ENCODE data around the gene EDC3.

Gene EDC3

DNA sequence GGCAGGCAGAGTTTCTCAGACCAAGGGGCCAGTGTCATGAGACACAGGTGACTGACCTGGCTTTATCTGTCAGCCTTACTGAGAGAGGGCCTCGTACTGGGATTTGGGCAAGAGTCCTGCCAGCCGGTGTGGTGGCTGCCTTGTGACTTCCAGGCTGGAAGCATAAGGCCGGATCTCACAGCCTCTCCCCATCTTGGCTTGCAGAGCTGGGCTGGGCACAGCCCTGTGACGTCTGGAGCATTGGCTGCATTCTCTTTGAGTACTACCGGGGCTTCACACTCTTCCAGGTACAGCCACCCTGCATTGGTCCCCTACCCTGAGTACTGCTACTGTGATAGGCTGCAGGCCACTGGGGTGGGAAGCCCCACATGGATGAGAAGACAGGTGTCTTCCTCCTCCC lies 68.1 kb downstream of the EDC3 start:
- H3K27me3 ChIP-seq, result no peaks in the 10 kb centered on the region
- H3K27ac ChIP-seq, result no peak overlapping the region
- no peaks in the 10 kb centered on the region for H3K9me3 ChIP-seq
- no peaks in the 10 kb centered on the region for H3K4me1 ChIP-seq (ENCODE audit: control insufficient read depth in 1 of 2, insufficient read depth in 1 of 2, low read depth in 1 of 2, low read length in 1 of 2)
- peaks cover 100% of the 10 kb centered on the region for H3K36me3 ChIP-seq
- TF ChIP-seq, protein P1, sequence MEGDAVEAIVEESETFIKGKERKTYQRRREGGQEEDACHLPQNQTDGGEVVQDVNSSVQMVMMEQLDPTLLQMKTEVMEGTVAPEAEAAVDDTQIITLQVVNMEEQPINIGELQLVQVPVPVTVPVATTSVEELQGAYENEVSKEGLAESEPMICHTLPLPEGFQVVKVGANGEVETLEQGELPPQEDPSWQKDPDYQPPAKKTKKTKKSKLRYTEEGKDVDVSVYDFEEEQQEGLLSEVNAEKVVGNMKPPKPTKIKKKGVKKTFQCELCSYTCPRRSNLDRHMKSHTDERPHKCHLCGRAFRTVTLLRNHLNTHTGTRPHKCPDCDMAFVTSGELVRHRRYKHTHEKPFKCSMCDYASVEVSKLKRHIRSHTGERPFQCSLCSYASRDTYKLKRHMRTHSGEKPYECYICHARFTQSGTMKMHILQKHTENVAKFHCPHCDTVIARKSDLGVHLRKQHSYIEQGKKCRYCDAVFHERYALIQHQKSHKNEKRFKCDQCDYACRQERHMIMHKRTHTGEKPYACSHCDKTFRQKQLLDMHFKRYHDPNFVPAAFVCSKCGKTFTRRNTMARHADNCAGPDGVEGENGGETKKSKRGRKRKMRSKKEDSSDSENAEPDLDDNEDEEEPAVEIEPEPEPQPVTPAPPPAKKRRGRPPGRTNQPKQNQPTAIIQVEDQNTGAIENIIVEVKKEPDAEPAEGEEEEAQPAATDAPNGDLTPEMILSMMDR (IDR thresholded peaks at IDR 0.05), result no peak
- H3K4me3 ChIP-seq (ENCODE audit: low read depth in 1 of 2, low read length in 1 of 2), result no peak overlapping the region

DNA sequence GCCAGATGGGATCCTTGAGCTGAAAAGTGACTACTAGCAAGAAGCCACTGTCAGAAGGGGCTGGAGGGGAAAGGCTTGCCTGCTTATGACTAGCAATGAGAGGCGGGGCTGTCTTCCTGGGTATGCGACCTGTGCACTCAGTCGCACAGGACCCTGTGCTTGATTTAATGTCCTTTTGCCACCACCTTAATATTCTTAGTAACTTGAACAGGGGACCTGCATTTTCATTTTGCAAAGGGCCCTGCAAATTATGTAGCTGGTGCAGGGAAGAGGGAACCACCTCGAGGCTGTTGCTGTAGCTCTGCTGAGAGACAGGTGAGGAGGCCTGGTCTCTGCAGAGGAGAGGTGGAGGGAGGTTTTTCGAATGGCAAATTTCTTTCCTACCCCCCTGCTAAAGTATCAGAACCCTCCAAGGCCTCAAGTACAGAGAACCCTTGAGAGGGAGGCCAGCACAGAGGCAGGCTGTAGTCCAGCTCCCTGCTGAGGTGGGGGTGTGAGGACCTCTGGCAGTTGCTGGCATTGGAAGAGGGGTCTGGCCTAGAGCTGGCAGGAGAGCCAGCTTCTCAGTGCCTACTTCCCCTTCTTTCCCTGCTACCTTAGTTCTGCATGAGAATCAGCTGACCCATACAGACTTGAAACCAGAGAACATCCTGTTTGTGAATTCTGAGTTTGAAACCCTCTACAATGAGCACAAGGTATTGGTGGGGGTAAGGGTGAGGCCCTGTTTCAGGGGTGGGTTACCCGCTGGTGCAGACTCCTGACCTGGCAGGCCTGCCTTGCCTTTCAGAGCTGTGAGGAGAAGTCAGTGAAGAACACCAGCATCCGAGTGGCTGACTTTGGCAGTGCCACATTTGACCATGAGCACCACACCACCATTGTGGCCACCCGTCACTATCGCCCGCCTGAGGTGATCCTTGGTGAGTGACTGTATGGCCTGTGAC lies 68.8 kb downstream of the EDC3 start:
- TF ChIP-seq, protein P1 (IDR thresholded peaks at IDR 0.05), result no peak
- no peak overlapping the region for H3K4me3 ChIP-seq (ENCODE audit: low read depth in 1 of 2, low read length in 1 of 2)
- no peak overlapping the region for H3K27ac ChIP-seq

DNA sequence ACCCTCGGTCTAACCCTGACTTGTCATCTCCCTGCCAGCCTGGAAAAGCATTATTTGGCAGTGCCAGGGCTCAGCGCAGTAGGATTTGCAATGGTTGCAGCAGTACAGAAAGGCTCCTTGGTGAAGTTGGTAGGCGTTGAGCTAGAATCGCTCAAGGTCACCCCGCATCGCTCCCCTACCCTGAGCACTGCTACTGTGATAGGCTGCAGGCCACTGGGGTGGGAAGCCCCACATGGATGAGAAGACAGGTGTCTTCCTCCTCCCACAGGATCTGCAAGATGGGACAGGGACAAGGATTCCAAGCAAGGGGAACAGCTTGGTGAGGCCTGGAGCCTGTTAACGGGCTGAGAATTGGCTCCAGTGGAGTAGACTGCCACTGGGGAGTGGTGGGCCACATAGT lies 69.5 kb downstream of the EDC3 start:
- Histone ChIP-seq H3K4me1 (ENCODE audit: control insufficient read depth in 1 of 2, insufficient read depth in 1 of 2, low read depth in 1 of 2, low read length in 1 of 2) (no peaks in the 10 kb centered on the region), H3K27me3 (no peaks in the 10 kb centered on the region), H3K9me3 (no peaks in the 10 kb centered on the region), H3K36me3 (peaks cover 100% of the 10 kb centered on the region), H3K27ac (no peak overlapping the region), H3K4me3 (ENCODE audit: low read depth in 1 of 2, low read length in 1 of 2) (no peak overlapping the region)
- TF ChIP-seq, protein P1 (IDR thresholded peaks at IDR 0.05), result no peak

More for the DNA sequence above, 68.8 kb downstream of the EDC3 start:
- H3K4me1 ChIP-seq (ENCODE audit: control insufficient read depth in 1 of 2, insufficient read depth in 1 of 2, low read depth in 1 of 2, low read length in 1 of 2), result no peaks in the 10 kb centered on the region
- H3K36me3 ChIP-seq, result peaks cover 100% of the 10 kb centered on the region
- H3K27me3 ChIP-seq, result no peaks in the 10 kb centered on the region
- no peaks in the 10 kb centered on the region for H3K9me3 ChIP-seq

DNA sequence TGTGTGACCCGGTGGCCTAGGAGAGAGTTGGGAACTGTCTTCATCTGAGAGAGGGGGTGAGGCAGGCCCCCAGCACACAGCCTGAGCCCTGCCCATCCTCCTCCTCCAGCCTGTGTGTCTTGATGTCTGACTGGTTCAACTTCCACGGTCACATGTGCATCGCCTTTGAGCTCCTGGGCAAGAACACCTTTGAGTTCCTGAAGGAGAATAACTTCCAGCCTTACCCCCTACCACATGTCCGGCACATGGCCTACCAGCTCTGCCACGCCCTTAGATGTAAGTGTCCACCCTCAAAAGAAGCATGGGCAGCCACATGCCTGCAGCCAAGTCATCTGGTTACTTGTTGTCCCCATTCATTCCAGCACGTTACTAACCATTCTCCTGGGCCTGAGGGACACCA lies 70.1 kb downstream of the EDC3 start:
- peaks cover 100% of the 10 kb centered on the region for H3K36me3 ChIP-seq
- H3K4me1 ChIP-seq (ENCODE audit: control insufficient read depth in 1 of 2, insufficient read depth in 1 of 2, low read depth in 1 of 2, low read length in 1 of 2), result no peaks in the 10 kb centered on the region
- no peak overlapping the region for H3K27ac ChIP-seq
- TF ChIP-seq, protein P1 (IDR thresholded peaks at IDR 0.05), result no peak
- no peaks in the 10 kb centered on the region for H3K27me3 ChIP-seq
- no peaks in the 10 kb centered on the region for H3K9me3 ChIP-seq
- no peak overlapping the region for H3K4me3 ChIP-seq (ENCODE audit: low read depth in 1 of 2, low read length in 1 of 2)

DNA sequence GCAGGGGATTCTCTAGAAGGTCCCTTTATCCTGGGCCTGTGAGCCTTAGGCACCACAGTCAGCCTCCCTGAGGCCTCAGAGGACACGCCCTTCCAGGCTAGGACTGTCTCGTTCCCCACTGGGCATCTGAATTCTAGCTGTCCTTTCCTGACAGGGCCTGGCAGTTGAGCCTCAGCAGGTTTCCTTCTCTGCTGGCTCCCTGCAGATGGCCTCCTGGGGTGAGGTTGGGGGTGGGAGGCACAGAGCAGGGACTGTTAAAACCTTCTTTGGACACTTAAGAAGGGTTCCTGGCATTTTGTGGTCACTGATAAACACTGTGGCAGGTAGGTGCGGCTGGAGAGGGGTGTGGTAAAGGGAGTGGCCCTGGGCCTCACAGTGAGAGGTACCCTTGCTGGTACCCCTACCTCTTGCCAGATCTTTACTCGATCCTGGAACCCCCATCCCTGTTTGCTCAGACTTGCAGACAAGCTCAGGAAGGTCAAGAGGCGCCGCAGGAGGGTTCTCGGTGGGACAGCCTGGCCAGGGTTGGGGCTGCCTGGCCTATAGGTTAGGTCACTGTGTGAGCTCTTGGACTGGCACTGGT lies 71.7 kb downstream of the EDC3 start:
- no peak overlapping the region for H3K4me3 ChIP-seq (ENCODE audit: low read depth in 1 of 2, low read length in 1 of 2)
- no peak overlapping the region for H3K27ac ChIP-seq
- no peaks in the 10 kb centered on the region for H3K4me1 ChIP-seq (ENCODE audit: control insufficient read depth in 1 of 2, insufficient read depth in 1 of 2, low read depth in 1 of 2, low read length in 1 of 2)
- no peaks in the 10 kb centered on the region for H3K27me3 ChIP-seq
- H3K9me3 ChIP-seq, result no peaks in the 10 kb centered on the region
- TF ChIP-seq, protein P1 (IDR thresholded peaks at IDR 0.05), result no peak
- peaks cover 100% of the 10 kb centered on the region for H3K36me3 ChIP-seq
